ENCODE data around the gene ZBTB5.
"Not testable (repeated sequence)": the region's sequence is repeated elsewhere in the genome, so short reads cannot be mapped to it uniquely, and the experiment has no call there.

Gene ZBTB5

DNA sequence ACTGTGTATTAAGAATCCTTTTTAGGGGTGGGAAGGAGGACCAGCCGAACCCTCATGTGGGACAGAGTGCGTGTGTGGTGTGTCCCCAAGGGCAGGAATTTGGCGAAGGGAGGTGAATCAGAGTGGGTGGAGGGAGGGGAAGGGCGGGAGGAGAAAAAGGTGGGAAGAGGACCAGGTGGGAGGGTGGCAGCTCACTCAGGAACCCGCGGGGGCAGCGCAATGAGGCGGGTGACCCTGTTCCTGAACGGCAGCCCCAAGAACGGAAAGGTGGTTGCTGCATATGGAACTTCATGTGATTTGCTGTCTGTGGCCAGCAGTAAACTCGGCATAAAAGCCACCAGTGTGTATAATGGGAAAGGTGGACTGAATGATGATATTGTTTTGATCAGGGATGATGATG, 11.7 kb upstream of the ZBTB5 start:
- H3K4me1 ChIP-seq, result no peaks in the 10 kb centered on the region
- no peak overlapping the region for H3K9ac ChIP-seq
- H3K4me2 ChIP-seq (ENCODE audit: low read length), result no peak overlapping the region
- no peaks in the 10 kb centered on the region for H3K36me3 ChIP-seq (ENCODE audit: control insufficient read depth, insufficient read depth, low read length)
- H3K27me3 ChIP-seq (ENCODE audit: control insufficient read depth, insufficient read depth, low read length), result no peaks in the 10 kb centered on the region
- H3K4me3 ChIP-seq (ENCODE audit: low read depth, low read length), result no peak overlapping the region
- H3K9me3 ChIP-seq (ENCODE audit: control insufficient read depth, low read length), result no peaks in the 10 kb centered on the region
- TF ChIP-seq, protein P1, sequence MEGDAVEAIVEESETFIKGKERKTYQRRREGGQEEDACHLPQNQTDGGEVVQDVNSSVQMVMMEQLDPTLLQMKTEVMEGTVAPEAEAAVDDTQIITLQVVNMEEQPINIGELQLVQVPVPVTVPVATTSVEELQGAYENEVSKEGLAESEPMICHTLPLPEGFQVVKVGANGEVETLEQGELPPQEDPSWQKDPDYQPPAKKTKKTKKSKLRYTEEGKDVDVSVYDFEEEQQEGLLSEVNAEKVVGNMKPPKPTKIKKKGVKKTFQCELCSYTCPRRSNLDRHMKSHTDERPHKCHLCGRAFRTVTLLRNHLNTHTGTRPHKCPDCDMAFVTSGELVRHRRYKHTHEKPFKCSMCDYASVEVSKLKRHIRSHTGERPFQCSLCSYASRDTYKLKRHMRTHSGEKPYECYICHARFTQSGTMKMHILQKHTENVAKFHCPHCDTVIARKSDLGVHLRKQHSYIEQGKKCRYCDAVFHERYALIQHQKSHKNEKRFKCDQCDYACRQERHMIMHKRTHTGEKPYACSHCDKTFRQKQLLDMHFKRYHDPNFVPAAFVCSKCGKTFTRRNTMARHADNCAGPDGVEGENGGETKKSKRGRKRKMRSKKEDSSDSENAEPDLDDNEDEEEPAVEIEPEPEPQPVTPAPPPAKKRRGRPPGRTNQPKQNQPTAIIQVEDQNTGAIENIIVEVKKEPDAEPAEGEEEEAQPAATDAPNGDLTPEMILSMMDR (IDR thresholded peaks at IDR 0.05), result no peak
- no peak overlapping the region for H3K27ac ChIP-seq
- H3K79me2 ChIP-seq, result no peaks in the 10 kb centered on the region
- no peak overlapping the region for H2AFZ ChIP-seq

DNA sequence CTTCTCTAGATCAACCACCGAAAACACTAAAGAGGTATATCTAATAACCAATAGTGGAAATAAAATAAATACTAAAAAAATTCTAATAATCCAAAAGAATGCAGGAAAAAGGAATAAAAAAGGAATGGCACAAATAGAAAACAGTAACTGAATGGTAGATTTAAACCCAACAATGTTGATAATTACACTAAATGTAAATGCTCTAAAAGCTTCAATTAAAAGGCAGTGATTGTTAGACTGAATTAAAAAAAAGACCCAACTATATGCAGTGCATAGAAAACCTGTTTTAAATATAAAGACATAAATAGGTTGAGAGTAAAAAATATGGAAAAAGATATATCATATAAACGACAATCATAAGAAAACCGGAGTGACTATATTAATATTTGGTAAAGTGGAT, 9.2 kb upstream of the ZBTB5 start:
- H3K4me1 ChIP-seq, result no peaks in the 10 kb centered on the region
- H3K9me3 ChIP-seq (ENCODE audit: control insufficient read depth, low read length), result no peaks in the 10 kb centered on the region
- H3K9ac ChIP-seq, result no peak overlapping the region
- no peaks in the 10 kb centered on the region for H3K27me3 ChIP-seq (ENCODE audit: control insufficient read depth, insufficient read depth, low read length)
- H3K4me3 ChIP-seq (ENCODE audit: low read depth, low read length), result no peak overlapping the region
- no peaks in the 10 kb centered on the region for H3K79me2 ChIP-seq
- no peak overlapping the region for H3K27ac ChIP-seq
- no peak overlapping the region for H2AFZ ChIP-seq
- TF ChIP-seq, protein P1 (IDR thresholded peaks at IDR 0.05), result no peak
- H3K36me3 ChIP-seq (ENCODE audit: control insufficient read depth, insufficient read depth, low read length), result no peaks in the 10 kb centered on the region
- no peak overlapping the region for H3K4me2 ChIP-seq (ENCODE audit: low read length)

DNA sequence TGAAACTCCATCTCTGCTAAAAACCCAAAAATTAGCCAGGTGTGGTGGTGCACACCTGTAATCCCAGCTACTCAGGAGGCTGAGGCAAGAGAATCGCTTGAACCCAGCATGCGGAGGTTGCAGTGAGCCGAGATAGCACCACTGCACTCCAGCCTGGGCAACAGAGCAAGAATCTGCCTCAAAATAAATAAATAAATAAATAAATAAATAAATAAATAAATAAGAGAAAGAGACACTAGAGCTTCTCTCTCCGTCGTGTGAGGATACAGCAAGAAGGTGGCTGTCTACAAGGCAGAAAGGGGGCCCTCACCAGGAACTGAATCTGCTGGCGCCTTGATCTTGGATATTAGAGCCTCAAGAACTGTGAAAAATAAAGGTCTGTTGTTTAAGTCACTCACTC, 8.7 kb upstream of the ZBTB5 start:
- not testable (repeated sequence) for H3K4me1 ChIP-seq; H3K27ac ChIP-seq; H2AFZ ChIP-seq; H3K27me3 ChIP-seq (ENCODE audit: control insufficient read depth, insufficient read depth, low read length); H3K4me3 ChIP-seq (ENCODE audit: low read depth, low read length); H3K4me2 ChIP-seq (ENCODE audit: low read length); H3K79me2 ChIP-seq; H3K9me3 ChIP-seq (ENCODE audit: control insufficient read depth, low read length); H3K9ac ChIP-seq; H3K36me3 ChIP-seq (ENCODE audit: control insufficient read depth, insufficient read depth, low read length)

DNA sequence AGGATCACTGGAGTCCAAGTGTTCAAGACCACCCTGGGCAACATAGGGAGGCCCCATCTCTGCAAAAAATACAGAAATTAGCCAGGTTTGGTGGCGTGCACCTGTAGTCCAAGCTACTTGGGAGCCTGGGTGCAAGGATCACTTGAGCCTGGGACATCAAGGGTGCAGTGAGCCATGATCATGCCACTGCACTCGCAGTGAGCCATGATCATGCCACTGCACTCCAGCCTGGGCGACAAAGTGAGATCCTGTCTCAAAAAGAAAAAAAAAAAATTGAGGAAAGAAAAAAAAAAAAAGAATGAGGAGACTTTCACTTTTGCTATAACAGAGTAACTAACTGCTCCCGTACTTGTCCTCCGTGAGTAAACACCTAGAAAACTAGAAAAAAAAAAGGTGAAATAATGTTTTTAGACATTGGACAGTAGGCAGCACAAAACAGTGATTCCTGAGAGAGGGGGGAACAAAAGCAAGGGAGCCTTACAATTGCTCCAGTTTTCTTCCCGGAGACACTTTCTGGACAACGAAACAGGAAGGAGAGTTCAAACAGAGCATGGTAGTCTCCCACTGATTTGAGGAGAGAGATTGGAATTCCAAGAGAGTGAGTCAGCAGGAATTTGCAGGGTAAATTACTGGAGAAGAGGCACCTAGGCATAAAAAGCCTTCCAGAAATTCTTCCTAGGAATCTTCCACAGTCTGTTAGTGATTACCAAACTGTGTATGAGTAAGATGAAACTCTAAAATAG, 6.9 kb upstream of the ZBTB5 start:
- Histone ChIP-seq H2AFZ (peak overlapping the region; percentile 72), H3K36me3 (ENCODE audit: control insufficient read depth, insufficient read depth, low read length) (no peaks in the 10 kb centered on the region), H3K4me1 (no peaks in the 10 kb centered on the region), H3K79me2 (no peaks in the 10 kb centered on the region), H3K27ac (peak overlapping the region; percentile 77), H3K9me3 (ENCODE audit: control insufficient read depth, low read length) (no peaks in the 10 kb centered on the region), H3K4me3 (ENCODE audit: low read depth, low read length) (peak overlapping the region; percentile 49), H3K27me3 (ENCODE audit: control insufficient read depth, insufficient read depth, low read length) (no peaks in the 10 kb centered on the region), H3K9ac (no peak overlapping the region), H3K4me2 (ENCODE audit: low read length) (peak overlapping the region; percentile 78)
- TF ChIP-seq, protein P1 (IDR thresholded peaks at IDR 0.05), result no peak

DNA sequence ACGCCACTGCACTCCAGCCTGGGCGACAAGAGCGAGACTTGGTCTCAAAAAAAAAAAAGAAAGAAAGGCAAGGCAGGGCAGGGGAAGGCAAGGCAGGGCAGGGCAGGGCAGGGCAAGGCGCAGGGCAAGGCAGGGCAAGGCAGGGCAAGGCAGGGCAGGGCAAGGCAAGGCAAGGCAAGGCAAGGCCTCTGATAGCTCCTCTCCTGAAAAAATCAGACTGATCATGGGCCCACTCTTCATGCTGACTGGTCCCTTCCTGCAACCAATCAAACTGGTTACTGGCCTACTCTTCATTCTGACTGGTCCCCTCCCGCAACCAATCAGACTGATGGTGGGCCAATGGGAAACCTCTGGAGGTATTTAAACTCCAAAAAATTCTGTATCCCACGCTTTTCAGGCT, 3.4 kb upstream of the ZBTB5 start:
- H3K4me1 ChIP-seq, result no peaks in the 10 kb centered on the region
- TF ChIP-seq, protein P1 (IDR thresholded peaks at IDR 0.05), result no peak
- H3K36me3 ChIP-seq (ENCODE audit: control insufficient read depth, insufficient read depth, low read length), result no peaks in the 10 kb centered on the region
- H3K9ac ChIP-seq, result no peak overlapping the region
- H3K27me3 ChIP-seq (ENCODE audit: control insufficient read depth, insufficient read depth, low read length), result no peaks in the 10 kb centered on the region
- no peak overlapping the region for H3K4me2 ChIP-seq (ENCODE audit: low read length)
- H3K9me3 ChIP-seq (ENCODE audit: control insufficient read depth, low read length), result no peaks in the 10 kb centered on the region
- no peak overlapping the region for H3K27ac ChIP-seq
- H3K79me2 ChIP-seq, result peaks cover 5% of the 10 kb centered on the region
- no peak overlapping the region for H2AFZ ChIP-seq
- H3K4me3 ChIP-seq (ENCODE audit: low read depth, low read length), result no peak overlapping the region

DNA sequence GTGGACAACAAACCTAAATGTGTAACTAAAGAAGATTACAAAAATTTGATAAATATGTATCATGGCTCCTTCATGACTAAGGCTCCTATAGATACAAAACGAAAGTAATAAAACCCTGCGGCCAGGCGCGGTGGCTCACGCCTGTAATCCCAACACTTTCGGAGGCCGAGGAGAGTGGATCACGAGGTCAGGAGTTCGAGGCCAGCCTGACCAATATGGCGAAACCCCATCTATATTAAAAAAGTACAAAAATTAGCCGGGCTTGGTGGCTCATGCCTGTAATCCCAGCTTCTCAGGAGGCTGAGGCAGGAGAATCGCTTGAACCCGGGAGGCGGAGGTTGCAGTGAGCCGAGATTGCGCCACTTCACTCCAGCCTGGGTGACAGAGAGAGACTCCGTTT, 2.3 kb upstream of the ZBTB5 start:
- not testable (repeated sequence) for H3K4me1 ChIP-seq; H3K9me3 ChIP-seq (ENCODE audit: control insufficient read depth, low read length); H3K36me3 ChIP-seq (ENCODE audit: control insufficient read depth, insufficient read depth, low read length); H2AFZ ChIP-seq; H3K27ac ChIP-seq; H3K4me3 ChIP-seq (ENCODE audit: low read depth, low read length); H3K79me2 ChIP-seq; H3K9ac ChIP-seq; H3K4me2 ChIP-seq (ENCODE audit: low read length); H3K27me3 ChIP-seq (ENCODE audit: control insufficient read depth, insufficient read depth, low read length)

Measured in parathyroid adenoma (tissue), 2 donors.